ENCODE results near the gene BRAT1.

Gene BRAT1

GRCh38 chr7:2496375-2496774 is 58.9 kb downstream of the BRAT1 start:
- Histone ChIP-seq H3K27ac (ENCODE audit: low read depth, low read length) (peak overlapping the region; percentile 66), H3K4me3 (ENCODE audit: low read depth, low read length) (no peak overlapping the region), H3K9ac (ENCODE audit: low read depth, low read length) (no peak overlapping the region), H3K4me1 (ENCODE audit: control insufficient read depth, insufficient read depth, low read length) (peaks cover 28% of the 10 kb centered on the region), H3K9me3 (ENCODE audit: control insufficient read depth, insufficient read depth, low read length) (no peaks in the 10 kb centered on the region), H3K27me3 (ENCODE audit: control insufficient read depth, insufficient read depth, low read length) (no peaks in the 10 kb centered on the region), H3K36me3 (ENCODE audit: control insufficient read depth, insufficient read depth, low read length) (no peaks in the 10 kb centered on the region)

GRCh38 chr7:2495418-2496299 is 59.7 kb downstream of the BRAT1 start:
- Histone ChIP-seq H3K27me3 (ENCODE audit: control insufficient read depth, insufficient read depth, low read length) (no peaks in the 10 kb centered on the region), H3K9me3 (ENCODE audit: control insufficient read depth, insufficient read depth, low read length) (no peaks in the 10 kb centered on the region), H3K4me1 (ENCODE audit: control insufficient read depth, insufficient read depth, low read length) (peaks cover 25% of the 10 kb centered on the region), H3K4me3 (ENCODE audit: low read depth, low read length) (no peak overlapping the region), H3K27ac (ENCODE audit: low read depth, low read length) (peak overlapping the region; percentile 66), H3K9ac (ENCODE audit: low read depth, low read length) (no peak overlapping the region), H3K36me3 (ENCODE audit: control insufficient read depth, insufficient read depth, low read length) (no peaks in the 10 kb centered on the region)

GRCh38 chr7:2494191-2495130 is 60.9 kb downstream of the BRAT1 start:
- Histone ChIP-seq H3K36me3 (ENCODE audit: control insufficient read depth, insufficient read depth, low read length) (no peaks in the 10 kb centered on the region), H3K4me1 (ENCODE audit: control insufficient read depth, insufficient read depth, low read length) (peaks cover 20% of the 10 kb centered on the region), H3K4me3 (ENCODE audit: low read depth, low read length) (no peak overlapping the region), H3K27ac (ENCODE audit: low read depth, low read length) (no peak overlapping the region), H3K27me3 (ENCODE audit: control insufficient read depth, insufficient read depth, low read length) (no peaks in the 10 kb centered on the region), H3K9ac (ENCODE audit: low read depth, low read length) (no peak overlapping the region), H3K9me3 (ENCODE audit: control insufficient read depth, insufficient read depth, low read length) (no peaks in the 10 kb centered on the region)

DNA sequence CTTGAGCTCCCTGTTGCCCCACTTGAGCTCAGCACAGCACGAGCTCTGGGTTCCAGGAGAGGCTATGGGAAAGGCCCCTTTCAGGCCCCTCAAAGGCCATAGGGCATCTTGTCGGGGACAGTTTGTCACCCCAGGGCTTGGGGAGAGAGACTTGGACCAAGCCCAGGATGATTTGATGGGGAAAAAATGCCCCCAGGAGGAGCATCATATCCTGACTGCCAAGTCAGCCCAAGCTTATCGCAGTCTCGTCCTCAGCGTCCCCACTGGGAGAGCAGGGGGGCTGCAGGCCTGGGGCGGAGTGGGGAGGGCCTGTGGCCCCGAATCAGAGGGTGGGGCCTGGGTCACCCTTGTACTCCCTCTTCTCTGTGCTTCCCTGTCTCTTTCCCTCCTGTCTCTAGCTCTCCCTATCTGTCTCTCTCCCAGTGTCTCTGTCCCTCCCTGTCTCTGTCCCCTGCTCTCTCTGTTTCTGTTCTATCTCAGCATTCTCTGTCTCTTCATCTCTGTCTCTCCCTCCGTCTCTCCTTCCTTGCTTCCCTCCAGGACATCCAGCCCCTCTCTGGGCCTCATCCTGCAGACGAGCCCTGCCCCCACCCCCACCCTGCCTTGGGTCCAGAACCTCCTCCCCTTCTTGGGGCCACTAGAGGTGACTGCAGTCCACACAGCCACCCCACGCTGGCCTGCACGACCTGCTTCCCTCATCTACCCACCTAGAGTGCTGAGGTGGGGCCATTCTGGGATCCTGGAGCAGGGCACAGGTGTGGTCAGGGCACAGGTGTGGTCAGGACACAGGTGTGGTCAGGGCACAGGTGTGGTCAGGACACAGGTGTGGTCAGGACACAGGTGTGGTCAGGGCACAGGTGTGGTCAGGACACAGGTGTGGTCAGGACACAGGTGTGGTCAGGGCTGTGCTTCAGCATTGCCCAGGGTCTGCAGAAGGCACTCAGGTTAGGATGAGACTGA is 61.8 kb downstream of the BRAT1 start:
- Histone ChIP-seq H3K9ac (ENCODE audit: low read depth, low read length) (no peak overlapping the region), H3K9me3 (ENCODE audit: control insufficient read depth, insufficient read depth, low read length) (no peaks in the 10 kb centered on the region), H3K27ac (ENCODE audit: low read depth, low read length) (no peak overlapping the region), H3K36me3 (ENCODE audit: control insufficient read depth, insufficient read depth, low read length) (no peaks in the 10 kb centered on the region), H3K4me1 (ENCODE audit: control insufficient read depth, insufficient read depth, low read length) (peaks cover 10% of the 10 kb centered on the region; the same call in 1 of the 2 replicates), H3K27me3 (ENCODE audit: control insufficient read depth, insufficient read depth, low read length) (no peaks in the 10 kb centered on the region), H3K4me3 (ENCODE audit: low read depth, low read length) (no peak overlapping the region)

GRCh38 chr7:2492038-2492437 is 63.3 kb downstream of the BRAT1 start:
- Histone ChIP-seq H3K4me3 (ENCODE audit: low read depth, low read length) (no peak overlapping the region), H3K27ac (ENCODE audit: low read depth, low read length) (no peak overlapping the region), H3K9me3 (ENCODE audit: control insufficient read depth, insufficient read depth, low read length) (no peaks in the 10 kb centered on the region), H3K36me3 (ENCODE audit: control insufficient read depth, insufficient read depth, low read length) (no peaks in the 10 kb centered on the region), H3K9ac (ENCODE audit: low read depth, low read length) (no peak overlapping the region), H3K4me1 (ENCODE audit: control insufficient read depth, insufficient read depth, low read length) (peaks cover 3% of the 10 kb centered on the region; the same call in 1 of the 2 replicates), H3K27me3 (ENCODE audit: control insufficient read depth, insufficient read depth, low read length) (no peaks in the 10 kb centered on the region)

DNA sequence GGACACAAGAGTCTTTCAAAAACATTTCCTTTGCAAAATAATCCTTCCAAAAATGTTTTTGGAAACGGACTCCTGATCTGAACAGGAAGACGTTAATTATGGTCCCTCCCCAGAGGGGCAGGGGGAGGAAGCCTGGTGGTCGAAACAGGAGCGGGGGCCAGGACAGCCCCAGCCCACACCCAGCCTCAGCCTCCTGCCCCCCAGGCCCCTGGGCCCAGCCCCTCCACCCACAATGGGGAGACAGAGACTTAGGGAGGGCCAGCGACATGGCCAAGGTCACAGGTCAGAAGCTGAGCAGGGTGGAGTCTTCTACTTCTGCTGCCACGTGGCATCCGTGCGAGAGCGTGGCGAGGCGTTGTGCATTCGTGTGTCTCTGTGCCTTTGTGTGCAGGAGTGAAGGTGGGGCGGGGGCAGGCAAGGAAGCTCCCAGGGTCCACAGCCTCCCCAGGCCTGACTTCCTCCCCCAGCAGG is 65.1 kb downstream of the BRAT1 start:
- H3K4me3 ChIP-seq (ENCODE audit: low read depth, low read length): no peak overlapping the region
- no peaks in the 10 kb centered on the region for H3K27me3 ChIP-seq (ENCODE audit: control insufficient read depth, insufficient read depth, low read length)
- no peak overlapping the region for H3K9ac ChIP-seq (ENCODE audit: low read depth, low read length)
- no peaks in the 10 kb centered on the region for H3K4me1 ChIP-seq (ENCODE audit: control insufficient read depth, insufficient read depth, low read length)
- H3K36me3 ChIP-seq (ENCODE audit: control insufficient read depth, insufficient read depth, low read length): no peaks in the 10 kb centered on the region
- no peak overlapping the region for H3K27ac ChIP-seq (ENCODE audit: low read depth, low read length)
- H3K9me3 ChIP-seq (ENCODE audit: control insufficient read depth, insufficient read depth, low read length): no peaks in the 10 kb centered on the region

GRCh38 chr7:2488681-2489080 is 66.6 kb downstream of the BRAT1 start:
- H3K9ac ChIP-seq (ENCODE audit: low read depth, low read length): no peak overlapping the region
- H3K27me3 ChIP-seq (ENCODE audit: control insufficient read depth, insufficient read depth, low read length): no peaks in the 10 kb centered on the region
- H3K36me3 ChIP-seq (ENCODE audit: control insufficient read depth, insufficient read depth, low read length): no peaks in the 10 kb centered on the region
- H3K4me1 ChIP-seq (ENCODE audit: control insufficient read depth, insufficient read depth, low read length): no peaks in the 10 kb centered on the region
- H3K27ac ChIP-seq (ENCODE audit: low read depth, low read length): no peak overlapping the region
- H3K4me3 ChIP-seq (ENCODE audit: low read depth, low read length): no peak overlapping the region
- H3K9me3 ChIP-seq (ENCODE audit: control insufficient read depth, insufficient read depth, low read length): no peaks in the 10 kb centered on the region

- no peaks in the 10 kb centered on the region for H3K9me3 ChIP-seq (ENCODE audit: control insufficient read depth, insufficient read depth, low read length)
- H3K27ac ChIP-seq (ENCODE audit: low read depth, low read length): no peak overlapping the region
- no peaks in the 10 kb centered on the region for H3K27me3 ChIP-seq (ENCODE audit: control insufficient read depth, insufficient read depth, low read length)
- no peaks in the 10 kb centered on the region for H3K4me1 ChIP-seq (ENCODE audit: control insufficient read depth, insufficient read depth, low read length)
- H3K4me3 ChIP-seq (ENCODE audit: low read depth, low read length): no peak overlapping the region
- no peaks in the 10 kb centered on the region for H3K36me3 ChIP-seq (ENCODE audit: control insufficient read depth, insufficient read depth, low read length)
- no peak overlapping the region for H3K9ac ChIP-seq (ENCODE audit: low read depth, low read length)
Observed at GRCh38 chr7:2488272-2488645, 67.1 kb downstream of the BRAT1 start.
